Large intestine (tissue), 3 donors: Measurements from ENCODE around the gene LRIG2. TPM values are rescaled to one million over a fixed set of nuclear protein-coding genes. Genes with fewer than 3 reads are reported as not detected.
"Not testable (repeated sequence)": the region's sequence is repeated elsewhere in the genome, so short reads cannot be mapped to it uniquely, and the experiment has no call there.

Experiments
- DNase-seq, 2 donors: peaks; one replicate each; pipeline versions ENCODE4 v3.0.0 to v3.0.0-alpha.2; 2013
- H3K27ac ChIP-seq: one replicate; pipeline ENCODE4 v1.5.1; 2013; ENCODE audit warnings: low read length
- H3K27me3 ChIP-seq: 2 replicates; pipeline ENCODE4 v1.6.1; 2013; ENCODE audit warnings: low read length; ENCODE audit not compliant: control insufficient read depth, insufficient read depth
- H3K36me3 ChIP-seq: 2 replicates; pipeline ENCODE4 v1.6.1; 2013; ENCODE audit warnings: low read length; ENCODE audit not compliant: control insufficient read depth, insufficient read depth
- H3K4me1 ChIP-seq: one replicate; pipeline ENCODE4 v1.6.1; 2013; ENCODE audit warnings: low read length; ENCODE audit not compliant: control insufficient read depth, insufficient read depth
- H3K4me3 ChIP-seq: one replicate; pipeline ENCODE4 v1.5.1; 2013; ENCODE audit warnings: low read length
- H3K9me3 ChIP-seq: one replicate; pipeline ENCODE4 v1.6.1; 2013; ENCODE audit warnings: mild to moderate bottlenecking, low read depth, low read length, moderate library complexity; ENCODE audit not compliant: control insufficient read depth
- WGBS: methylation state at CpG from one replicate; pipeline ENCODE4 v1.1.5; 2013; ENCODE audit warnings: low lambda C conversion rate; ENCODE audit not compliant: insufficient coverage; 5-methylcytosine and 5-hydroxymethylcytosine counted together
- polyA plus RNA-seq: library from polyadenylated mRNA; unstranded; fragments of 120-200 nt; gene quantifications from one replicate; pipeline ENCODE4 v1.2.1, GENCODE V29; 2013

Gene LRIG2
- polyA plus RNA-seq, 1 donor, result 12.6 TPM

GRCh38 chr1:113140588-113141446 lies 67.8 kb downstream of the LRIG2 start:
- Histone ChIP-seq H3K36me3 (no peaks in the 10 kb centered on the region), H3K9me3 (no peaks in the 10 kb centered on the region), H3K4me1 (peaks cover 15% of the 10 kb centered on the region), H3K27me3 (no peaks in the 10 kb centered on the region), H3K27ac (peak overlapping the region; percentile 69), H3K4me3 (no peak overlapping the region)
- 20% methylated on average over 1 of the region's 13 CpGs for WGBS
- peak; percentile 40 to 72 for DNase-seq

GRCh38 chr1:113141650-113142473 lies 68.9 kb downstream of the LRIG2 start:
- no peaks in the 10 kb centered on the region for H3K9me3 ChIP-seq
- DNase-seq, result peak; percentile 40 to 56
- no peaks in the 10 kb centered on the region for H3K36me3 ChIP-seq
- no peak overlapping the region for H3K4me3 ChIP-seq
- H3K27ac ChIP-seq, result peak overlapping the region; percentile 69
- peaks cover 25% of the 10 kb centered on the region for H3K4me1 ChIP-seq
- H3K27me3 ChIP-seq, result no peaks in the 10 kb centered on the region
- WGBS, result no CpG with 5 or more reads among the region's 4 CpGs

- H3K27me3 ChIP-seq, result no peaks in the 10 kb centered on the region
- WGBS, result no CpG with 5 or more reads among the region's 1 CpG
- H3K4me1 ChIP-seq, result peaks cover 32% of the 10 kb centered on the region
- no peak for DNase-seq
- no peaks in the 10 kb centered on the region for H3K36me3 ChIP-seq
- H3K4me3 ChIP-seq, result no peak overlapping the region
- H3K27ac ChIP-seq, result no peak overlapping the region
- H3K9me3 ChIP-seq, result no peaks in the 10 kb centered on the region
Observed at GRCh38 chr1:113142791-113143190, 69.8 kb downstream of the LRIG2 start.

DNA sequence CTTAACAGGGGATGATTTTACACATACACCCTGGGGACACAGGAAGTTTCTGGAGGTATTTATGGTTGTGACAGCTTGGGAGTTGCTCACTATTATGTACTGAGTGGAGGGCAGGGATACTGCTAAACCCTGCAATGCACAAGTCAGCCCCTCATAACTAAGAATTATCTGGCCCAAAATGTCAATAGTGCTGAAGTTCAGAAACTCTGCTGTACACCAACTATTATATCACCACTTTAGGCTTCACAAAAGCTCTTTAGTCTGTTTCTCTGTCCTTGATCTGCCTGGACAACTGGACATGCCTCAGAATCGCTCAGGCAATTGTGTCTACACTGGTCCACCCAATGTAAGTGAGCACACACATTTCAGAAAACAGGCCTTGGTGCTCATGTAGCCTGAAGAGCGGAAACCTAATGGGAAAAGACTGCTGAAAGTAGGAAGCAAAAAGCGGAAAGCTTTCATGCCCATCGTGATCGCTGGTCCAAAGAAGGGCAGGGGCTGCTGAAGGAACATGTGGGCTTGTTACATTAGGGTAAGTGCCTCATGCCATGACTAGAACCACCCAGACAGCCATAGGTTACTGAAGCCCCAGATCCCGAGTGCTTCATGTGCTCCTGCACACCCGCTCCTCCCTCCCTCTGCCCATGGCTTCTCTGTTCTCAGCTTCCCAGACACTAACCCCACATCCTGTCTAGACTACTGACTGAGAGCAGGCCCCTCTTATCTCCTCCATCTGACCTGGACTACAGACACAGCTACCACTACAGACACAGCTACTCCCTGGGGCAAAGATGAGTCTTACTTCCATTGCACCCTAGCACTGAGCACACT lies 73.5 kb downstream of the LRIG2 start:
- Histone ChIP-seq H3K4me1 (peaks cover 24% of the 10 kb centered on the region), H3K36me3 (no peaks in the 10 kb centered on the region), H3K27me3 (no peaks in the 10 kb centered on the region), H3K27ac (peak overlapping the region; percentile 44), H3K9me3 (no peaks in the 10 kb centered on the region), H3K4me3 (no peak overlapping the region)
- WGBS, result no CpG with 5 or more reads among the region's 7 CpGs
- DNase-seq, result peak; percentile 58 to 81

GRCh38 chr1:113147073-113147625 lies 74.2 kb downstream of the LRIG2 start:
- DNase-seq, result no peak
- WGBS, result no CpG with 5 or more reads among the region's 3 CpGs
- peak overlapping the region; percentile 7 for H3K27ac ChIP-seq
- H3K36me3 ChIP-seq, result no peaks in the 10 kb centered on the region
- no peaks in the 10 kb centered on the region for H3K9me3 ChIP-seq
- H3K27me3 ChIP-seq, result no peaks in the 10 kb centered on the region
- no peak overlapping the region for H3K4me3 ChIP-seq
- peaks cover 20% of the 10 kb centered on the region for H3K4me1 ChIP-seq

DNA sequence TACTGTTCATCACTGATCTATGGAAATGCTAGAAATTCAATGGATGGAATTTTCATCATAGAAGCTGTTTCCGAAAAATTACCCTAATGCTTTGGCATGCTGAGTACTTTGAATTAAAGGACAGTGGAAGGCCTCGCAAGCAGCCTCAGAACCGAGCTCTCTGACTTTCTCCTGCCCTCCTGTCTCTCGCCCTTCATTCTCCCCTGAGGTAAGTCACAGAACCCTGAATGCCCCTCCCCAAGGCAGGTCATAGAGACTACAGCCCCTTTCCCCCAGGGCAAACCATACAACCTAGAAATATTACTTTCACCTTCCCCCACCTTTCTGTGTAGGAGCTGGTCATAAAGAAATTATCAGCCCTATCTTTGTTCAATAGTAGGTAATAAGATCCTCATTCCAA lies 74.8 kb downstream of the LRIG2 start:
- Histone ChIP-seq H3K27me3 (no peaks in the 10 kb centered on the region), H3K4me3 (no peak overlapping the region), H3K4me1 (peaks cover 20% of the 10 kb centered on the region), H3K27ac (no peak overlapping the region), H3K9me3 (no peaks in the 10 kb centered on the region), H3K36me3 (no peaks in the 10 kb centered on the region)
- 100% methylated on average over 2 of the region's 4 CpGs for WGBS
- no peak for DNase-seq

- not testable (repeated sequence) for H3K4me3 ChIP-seq, DNase-seq, H3K27ac ChIP-seq, H3K36me3 ChIP-seq, H3K9me3 ChIP-seq, H3K27me3 ChIP-seq
- peaks cover 22% of the 10 kb centered on the region for H3K4me1 ChIP-seq
- 100% methylated on average over 3 of the region's 4 CpGs for WGBS
Observed at GRCh38 chr1:113150494-113150893, 77.5 kb downstream of the LRIG2 start.

GRCh38 chr1:113153116-113153803 lies 80.3 kb downstream of the LRIG2 start:
- Histone ChIP-seq H3K9me3 (peaks cover 14% of the 10 kb centered on the region), H3K27ac (peak overlapping the region; percentile 46), H3K4me3 (no peak overlapping the region), H3K4me1 (peaks cover 4% of the 10 kb centered on the region), H3K27me3 (no peaks in the 10 kb centered on the region), H3K36me3 (no peaks in the 10 kb centered on the region)
- peak; percentile 78 to 83 for DNase-seq
- WGBS, result 78% methylated on average over 1 of the region's 5 CpGs

DNA sequence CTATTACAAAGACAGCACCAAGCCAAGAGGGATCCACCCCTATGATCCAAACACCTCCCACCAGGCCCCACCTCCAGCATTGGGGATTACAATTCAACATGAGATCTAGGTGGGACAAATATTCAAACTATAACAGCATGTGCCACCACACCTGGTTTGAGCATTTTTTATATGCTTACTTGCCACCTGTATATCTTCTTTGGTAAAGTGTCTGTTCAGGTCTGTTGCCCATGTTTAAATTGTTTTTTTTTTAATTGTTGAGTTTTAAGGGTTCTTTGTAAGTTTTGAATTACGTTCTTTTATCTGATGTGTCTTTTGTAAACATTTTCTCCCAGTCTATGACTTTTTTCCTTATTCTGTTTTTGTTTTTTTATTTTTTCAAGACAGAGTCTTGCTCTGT lies 83.4 kb downstream of the LRIG2 start:
- Histone ChIP-seq H3K4me1 (peaks cover 4% of the 10 kb centered on the region), H3K4me3 (no peak overlapping the region), H3K27me3 (no peaks in the 10 kb centered on the region), H3K36me3 (no peaks in the 10 kb centered on the region), H3K9me3 (peaks cover 14% of the 10 kb centered on the region), H3K27ac (no peak overlapping the region)
- no peak for DNase-seq
- 100% methylated on average over 1 of the region's 1 CpG for WGBS
